ENCODE data around the gene VAT1L.

- TF ChIP-seq POLR2A (IDR thresholded peaks at IDR 0.05; ENCODE audit: low read depth, low read length) (no peak), TAF1 (IDR thresholded peaks at IDR 0.05; ENCODE audit: low read depth, low read length) (no peak), POLR2AphosphoS5 (IDR thresholded peaks at IDR 0.05; ENCODE audit: low read depth, low read length) (no peak)
These were observed 86.0 kb downstream of the VAT1L start for GRCh38 chr16:77874347-77874746.

Data from GM12891 (cell line).